ENCODE measurements around the gene NSUN2. TPM values are rescaled to one million over a fixed set of nuclear protein-coding genes. Genes with fewer than 3 reads are reported as not detected.

The NSUN2 gene
- total RNA-seq, 3 donors from 2014 or later: 50.3 to 54.3 (median 52.5) TPM

GRCh38 chr5:6578676-6579343 is 54.0 kb downstream of the NSUN2 start:
- Histone ChIP-seq H3K9me3 (no peaks in the 10 kb centered on the region), H3K4me1 (ENCODE audit: low read depth) (peaks cover 4% of the 10 kb centered on the region), H3K4me3 (no peak overlapping the region), H3K36me3 (ENCODE audit: low read depth) (no peaks in the 10 kb centered on the region)
- DNase-seq (no peak), ATAC-seq (no peak)
- TF ChIP-seq CTCF (IDR thresholded peaks at IDR 0.05): no peak
- intact Hi-C loops (cut with DNase I, micrococcal nuclease): loop anchor here in 1 of 2 donors (10.0 kb wide), 1 partner anchor 1084 kb away; no protein-coding TSS in a partner anchor

GRCh38 chr5:6576861-6577501 is 55.9 kb downstream of the NSUN2 start:
- peak in 1 of 3 donors; percentile 46 for DNase-seq
- Histone ChIP-seq H3K36me3 (ENCODE audit: low read depth) (no peaks in the 10 kb centered on the region), H3K9me3 (no peaks in the 10 kb centered on the region), H3K4me3 (no peak overlapping the region), H3K4me1 (ENCODE audit: low read depth) (no peaks in the 10 kb centered on the region)
- intact Hi-C loops (cut with DNase I, micrococcal nuclease): loop anchor here in 1 of 2 donors (10.0 kb wide), 1 partner anchor 1082 kb away; no protein-coding TSS in a partner anchor
- TF ChIP-seq CTCF (IDR thresholded peaks at IDR 0.05): no peak
- peak; percentile 25 for ATAC-seq

GRCh38 chr5:6574537-6575245 is 58.2 kb downstream of the NSUN2 start:
- TF ChIP-seq CTCF (IDR thresholded peaks at IDR 0.05): no peak
- Histone ChIP-seq H3K4me3 (no peak overlapping the region), H3K4me1 (ENCODE audit: low read depth) (no peaks in the 10 kb centered on the region), H3K36me3 (ENCODE audit: low read depth) (no peaks in the 10 kb centered on the region), H3K9me3 (no peaks in the 10 kb centered on the region)
- intact Hi-C loops (cut with DNase I, micrococcal nuclease): loop anchor here in 1 of 2 donors (10.0 kb wide), 1 partner anchor 1080 kb away; no protein-coding TSS in a partner anchor
- ATAC-seq (no peak), DNase-seq (no peak)

- TF ChIP-seq CTCF (IDR thresholded peaks at IDR 0.05): no peak
- Histone ChIP-seq H3K4me3 (no peak overlapping the region), H3K4me1 (ENCODE audit: low read depth) (no peaks in the 10 kb centered on the region), H3K36me3 (ENCODE audit: low read depth) (no peaks in the 10 kb centered on the region), H3K9me3 (no peaks in the 10 kb centered on the region)
- intact Hi-C loops (cut with DNase I, micrococcal nuclease): loop anchor here in 1 of 2 donors (10.0 kb wide), 1 partner anchor 1079 kb away; no protein-coding TSS in a partner anchor
- DNase-seq (no peak), ATAC-seq (no peak)
These were observed 58.7 kb downstream of the NSUN2 start for GRCh38 chr5:6574111-6574510.

- H3K4me1 ChIP-seq (ENCODE audit: low read depth): no peaks in the 10 kb centered on the region
- DNase-seq (no peak), ATAC-seq (no peak)
- intact Hi-C loops (cut with DNase I, micrococcal nuclease): loop anchor here in 1 of 2 donors (10.0 kb wide), 1 partner anchor 1079 kb away; no protein-coding TSS in a partner anchor
- no peaks in the 10 kb centered on the region for H3K36me3 ChIP-seq (ENCODE audit: low read depth)
- no peak for TF ChIP-seq CTCF (IDR thresholded peaks at IDR 0.05)
- H3K9me3 ChIP-seq: no peaks in the 10 kb centered on the region
- H3K4me3 ChIP-seq: no peak overlapping the region
These were observed 59.2 kb downstream of the NSUN2 start for GRCh38 chr5:6573651-6574101.
